IMR-90 (cell line): ENCODE results near the gene ALK.

Experiments
- BHLHE40 ChIP-seq: fragments of 150-350 bp; IDR thresholded peaks from 2 replicates; pipeline ENCODE4 v1.6.1; 2016; ENCODE audit warnings: mild to moderate bottlenecking, low read depth, low read length
- CTCF ChIP-seq: conservative IDR thresholded peaks from 2 replicates; pipeline ENCODE4 v1.5.1; 2012; ENCODE audit warnings: mild to moderate bottlenecking, low read depth, low read length, improper control_type of control experiment
- ELK1 ChIP-seq: fragments of 150-350 bp; IDR thresholded peaks from 2 replicates; pipeline ENCODE4 v1.6.1; 2016; ENCODE audit warnings: low read depth, mild to moderate bottlenecking, low read length, moderate library complexity, borderline replicate concordance
- MAFK ChIP-seq: IDR thresholded peaks from 2 replicates; pipeline ENCODE4 v1.6.1; 2012; ENCODE audit warnings: low read depth, low read length, improper control_type of control experiment
- MAZ ChIP-seq: IDR thresholded peaks from 2 replicates; pipeline ENCODE4 v1.6.1; 2012; ENCODE audit warnings: low read depth, mild to moderate bottlenecking, low read length, improper control_type of control experiment, moderate library complexity, borderline replicate concordance
- POLR2A ChIP-seq: IDR thresholded peaks from 2 replicates; pipeline ENCODE4 v1.6.1; 2012; ENCODE audit warnings: mild to moderate bottlenecking, low read depth, low read length
- RAD21 ChIP-seq: IDR thresholded peaks from 2 replicates; pipeline ENCODE4 v1.6.1; 2012; ENCODE audit warnings: low read length, improper control_type of control experiment
- SMC3 ChIP-seq: fragments of 150-350 bp; IDR thresholded peaks from 2 replicates; pipeline ENCODE4 v1.6.1; 2016; ENCODE audit warnings: low read depth, mild to moderate bottlenecking, antibody characterized with exemption, low read length, moderate library complexity
- USF2 ChIP-seq: fragments of 150-350 bp; IDR thresholded peaks from 2 replicates; pipeline ENCODE4 v1.6.1; 2017; ENCODE audit warnings: mild to moderate bottlenecking, antibody characterized with exemption, low read length, low read depth

GRCh38 chr2:29847886-29848285 lies 73.5 kb downstream of the ALK start:
- TF ChIP-seq CTCF, result no peak
- TF ChIP-seq USF2, result no peak
- TF ChIP-seq POLR2A, result no peak
- no peak for TF ChIP-seq ELK1
- TF ChIP-seq MAFK, result no peak
- no peak for TF ChIP-seq SMC3
- TF ChIP-seq BHLHE40, result no peak
- TF ChIP-seq RAD21, result no peak
- TF ChIP-seq MAZ, result no peak
